ENCODE results near the gene LINGO1. TPM values are rescaled to one million over a fixed set of nuclear protein-coding genes. Genes with fewer than 3 reads are reported as not detected.

LINGO1 gene
- total and polyA plus RNA-seq, 9 of the 15 experiments (the other 6 are each of a cell fraction or from before 2014, with no cell fraction given), result 0.07 to 15.3 (median 2.1) TPM

GRCh38 chr15:77564938-77565337 is 67.8 kb downstream of the LINGO1 start (continued):
- no peak for TF ChIP-seq ZNF407 (IDR thresholded peaks at IDR 0.05; ENCODE audit: low read depth)
- no peak for TF ChIP-seq DDX20 (tag; IDR thresholded peaks at IDR 0.05; ENCODE audit: low read depth)
- no peak for TF ChIP-seq ZNF124 (CRISPR knock-in tag; IDR thresholded peaks at IDR 0.05)
- no peak for TF ChIP-seq MTA1 (IDR thresholded peaks at IDR 0.05; ENCODE audit: borderline replicate concordance)
- no peak for TF ChIP-seq ZNF449 (CRISPR knock-in tag; IDR thresholded peaks at IDR 0.05)
- TF ChIP-seq ZNF518B (CRISPR knock-in tag; IDR thresholded peaks at IDR 0.05), result no peak
- no peak for TF ChIP-seq FOXK2 (conservative IDR thresholded peaks at IDR 0.05 in 1 of 2, IDR thresholded peaks at IDR 0.05 in 1 of 2; ENCODE audit: low read depth in 2 of 2)
- TF ChIP-seq NFIX (CRISPR knock-in tag; IDR thresholded peaks at IDR 0.05; ENCODE audit: low read depth), result no peak
- TF ChIP-seq KHSRP (IDR thresholded peaks at IDR 0.05), result no peak
- no peak for TF ChIP-seq ARID3B (CRISPR knock-in tag; IDR thresholded peaks at IDR 0.05; ENCODE audit: borderline replicate concordance)
- TF ChIP-seq SIRT6 (IDR thresholded peaks at IDR 0.05; ENCODE audit: low read depth, low read length), result no peak
